Heart left ventricle (tissue), 13 donors: ENCODE data around the gene HHATL.

Source experiments
- CTCF ChIP-seq, 12 donors: fragments of 200-600 bp; sonication (generic) in 4 of 12; IDR thresholded peaks; one replicate each; pipeline versions ENCODE4 v1.5.0 to v1.8.0; 2018 to 2022; ENCODE audit warnings: antibody characterized with exemption in 12 of 12, mild to moderate bottlenecking in 5 of 12
- POLR2A ChIP-seq, 2 donors: fragments of 450-650 bp; IDR thresholded peaks; one replicate each; pipeline ENCODE4 v1.6.1; 2017; ENCODE audit warnings: antibody characterized with exemption in 2 of 2, mild to moderate bottlenecking in 2 of 2, moderate library complexity in 2 of 2
- donor health status: ischemic (EF 13 %, LVEDD 7.1; RV severe dilation, severe dysfunction).
- donor health status: DM: no; HTN: yes; CAD: no.
- donor health status: DM: no; HTN: no; CAD: no.
- donor health status: ischemic (EF 25% LVEDD 6.9; RV normal size, moderate dysfunction).
- donor health status: ischemic (EF 25% LVEDD 5.7; RV mildly dilated, moderate dysfunction).
- donor health status: ischemic (EF 35%, LVEDD 5.7; RV mildly dilated, moderate dysfunction).
- donor health status: nonischemic (EF 11% LVEDD 7.7; RV severe dilation, severe dysfunction).
- donor health status: DM: yes; HTN: yes; CAD: no.
- donor health status: PGD.
- donor health status: ischemic (EF 29% LVEDD 5.4; RV normal size, mild dysfunction).
- donor health status: nonischemic (EF 23%, LVEDD 6.1; RV moderate dilation, normal function).

GRCh38 chr3:42751609-42752008 is 49.0 kb upstream of the HHATL start:
- no peak for TF ChIP-seq CTCF (IDR thresholded peaks at IDR 0.05)
- TF ChIP-seq POLR2A (IDR thresholded peaks at IDR 0.05) = no peak
